ENCODE measurements around the gene CRADD. TPM values are rescaled to one million over a fixed set of nuclear protein-coding genes. Genes with fewer than 3 reads are reported as not detected.
"Not testable (repeated sequence)": the region's sequence is repeated elsewhere in the genome, so short reads cannot be mapped to it uniquely, and the experiment has no call there.

Gene CRADD
- total RNA-seq, 1 donor from 2014 or later: 8.7 TPM

- intact Hi-C loops (cut with micrococcal nuclease): no loop called here
Observed at GRCh38 chr12:93857991-93858447, 180.8 kb downstream of the CRADD start.

- intact Hi-C loops (cut with micrococcal nuclease): no loop called here
Observed at GRCh38 chr12:93860668-93861373, 183.6 kb downstream of the CRADD start.

GRCh38 chr12:93862424-93862823 lies 185.2 kb downstream of the CRADD start:
- intact Hi-C loops (cut with micrococcal nuclease): no loop called here

- intact Hi-C loops (cut with micrococcal nuclease): no loop called here
Observed at GRCh38 chr12:93865751-93866150, 188.6 kb downstream of the CRADD start.

GRCh38 chr12:93868771-93869170 lies 191.6 kb downstream of the CRADD start:
- intact Hi-C loops (cut with micrococcal nuclease): no loop called here

GRCh38 chr12:93870020-93870795 lies 193.0 kb downstream of the CRADD start:
- intact Hi-C loops (cut with micrococcal nuclease): no loop called here

- intact Hi-C loops (cut with micrococcal nuclease): not testable (repeated sequence)
Observed at GRCh38 chr12:93871566-93871965, 194.4 kb downstream of the CRADD start.

- intact Hi-C loops (cut with micrococcal nuclease): no loop called here
Observed at GRCh38 chr12:93873561-93873960, 196.4 kb downstream of the CRADD start.

GRCh38 chr12:93875157-93875556 lies 198.0 kb downstream of the CRADD start:
- intact Hi-C loops (cut with micrococcal nuclease): no loop called here

GRCh38 chr12:93876360-93876759 lies 199.2 kb downstream of the CRADD start:
- intact Hi-C loops (cut with micrococcal nuclease): no loop called here

GRCh38 chr12:93877446-93877845 lies 200.3 kb downstream of the CRADD start:
- intact Hi-C loops (cut with micrococcal nuclease): no loop called here

GRCh38 chr12:93879476-93880421 lies 202.6 kb downstream of the CRADD start:
- intact Hi-C loops (cut with micrococcal nuclease): loop anchor here (2.0 to 5.0 kb wide), 2 partner anchors 289 to 952 kb away; partner anchors contain the start of gene EEA1

GRCh38 chr12:93880853-93881522 lies 203.8 kb downstream of the CRADD start:
- intact Hi-C loops (cut with micrococcal nuclease): loop anchor here (1.0 to 5.0 kb wide), 11 partner anchors 17 to 954 kb away; partner anchors contain the start of genes CRADD and EEA1

- intact Hi-C loops (cut with micrococcal nuclease): loop anchor here (5.0 kb wide), 1 partner anchor 955 kb away; the partner anchor contains the start of gene EEA1
Observed at GRCh38 chr12:93882763-93883162, 205.6 kb downstream of the CRADD start.

- intact Hi-C loops (cut with micrococcal nuclease): loop anchor here (5.0 kb wide), 1 partner anchor 956 kb away; the partner anchor contains the start of gene EEA1
Observed at GRCh38 chr12:93883436-93884154, 206.4 kb downstream of the CRADD start.

- intact Hi-C loops (cut with micrococcal nuclease): loop anchor here (5.0 kb wide), 1 partner anchor 958 kb away; the partner anchor contains the start of gene EEA1
Observed at GRCh38 chr12:93884794-93885460, 207.8 kb downstream of the CRADD start.

GRCh38 chr12:93885973-93886532 lies 208.9 kb downstream of the CRADD start:
- intact Hi-C loops (cut with micrococcal nuclease): not testable (repeated sequence)

- intact Hi-C loops (cut with micrococcal nuclease): no loop called here
Observed at GRCh38 chr12:93886533-93887511, 209.6 kb downstream of the CRADD start.
